ENCODE results near the gene UGDH. TPM values are rescaled to one million over a fixed set of nuclear protein-coding genes. Genes with fewer than 3 reads are reported as not detected.

The UGDH gene
- total and polyA plus RNA-seq, 2 donors, result 23.7 to 75.3 TPM

Other genes with a start within 250 kb of the UGDH start
- gene RFC1, start 161.1 kb downstream of the UGDH start, total RNA-seq, result 68.6 TPM
- 24.2 TPM for gene RFC1, start 161.1 kb downstream of the UGDH start, polyA plus RNA-seq
- gene KLB, start 120.5 kb downstream of the UGDH start, total RNA-seq, result 0.16 TPM
- gene KLB, start 120.5 kb downstream of the UGDH start, polyA plus RNA-seq, result 0.48 TPM
- 3,585 TPM for gene RPL9, start 68.5 kb downstream of the UGDH start, total RNA-seq
- gene RPL9, start 68.5 kb downstream of the UGDH start, polyA plus RNA-seq, result 1,361 TPM
- gene LIAS, start 68.4 kb downstream of the UGDH start, total RNA-seq, result 25.4 TPM
- 14.6 TPM for gene LIAS, start 68.4 kb downstream of the UGDH start, polyA plus RNA-seq
- 45.2 TPM for gene SMIM14, start 111.4 kb upstream of the UGDH start, total RNA-seq
- 36.4 TPM for gene SMIM14, start 111.4 kb upstream of the UGDH start, polyA plus RNA-seq
- 48.3 TPM for gene UBE2K, start 170.7 kb upstream of the UGDH start, total RNA-seq
- gene UBE2K, start 170.7 kb upstream of the UGDH start, polyA plus RNA-seq, result 29.5 TPM